Nephron (organoid): ENCODE measurements around the gene HMCES.
"Not testable (repeated sequence)": the region's sequence is repeated elsewhere in the genome, so short reads cannot be mapped to it uniquely, and the experiment has no call there.

Experiments used
- H3K27ac Mint-ChIP-seq, 3 experiments: 2 replicates each; pipeline ENCODE4 v1.8.0; 2020; ENCODE audit warnings: mixed read lengths in 3 of 3, mild to moderate bottlenecking in 2 of 3, moderate library complexity in 1 of 3
- H3K27me3 Mint-ChIP-seq: 2 replicates; pipeline ENCODE4 v1.8.0; 2021; ENCODE audit warnings: low read depth, mild to moderate bottlenecking, moderate library complexity, mixed read lengths
- H3K36me3 Mint-ChIP-seq: 2 replicates; pipeline ENCODE4 v1.8.0; 2020; ENCODE audit warnings: low read depth, mixed read lengths
- H3K4me1 Mint-ChIP-seq: 2 replicates; pipeline ENCODE4 v1.8.0; 2020; ENCODE audit warnings: mixed read lengths
- H3K4me3 Mint-ChIP-seq, 3 experiments: 2 replicates each; pipeline ENCODE4 v1.8.0; 2020; ENCODE audit warnings: mild to moderate bottlenecking in 3 of 3, mixed read lengths in 3 of 3, moderate library complexity in 2 of 3
- H3K9me3 Mint-ChIP-seq: 2 replicates; pipeline ENCODE4 v1.8.0; 2020; ENCODE audit warnings: mixed read lengths
- TF ChIP-seq, protein P1 (sequence below), 3 experiments: fragments of 200-600 bp; sonication (generic); IDR thresholded peaks; one replicate each; pipeline ENCODE4 v1.5.0; 2021; ENCODE audit warnings: antibody characterized with exemption in 3 of 3; ENCODE audit not compliant: unreplicated experiment in 3 of 3

HMCES gene

DNA sequence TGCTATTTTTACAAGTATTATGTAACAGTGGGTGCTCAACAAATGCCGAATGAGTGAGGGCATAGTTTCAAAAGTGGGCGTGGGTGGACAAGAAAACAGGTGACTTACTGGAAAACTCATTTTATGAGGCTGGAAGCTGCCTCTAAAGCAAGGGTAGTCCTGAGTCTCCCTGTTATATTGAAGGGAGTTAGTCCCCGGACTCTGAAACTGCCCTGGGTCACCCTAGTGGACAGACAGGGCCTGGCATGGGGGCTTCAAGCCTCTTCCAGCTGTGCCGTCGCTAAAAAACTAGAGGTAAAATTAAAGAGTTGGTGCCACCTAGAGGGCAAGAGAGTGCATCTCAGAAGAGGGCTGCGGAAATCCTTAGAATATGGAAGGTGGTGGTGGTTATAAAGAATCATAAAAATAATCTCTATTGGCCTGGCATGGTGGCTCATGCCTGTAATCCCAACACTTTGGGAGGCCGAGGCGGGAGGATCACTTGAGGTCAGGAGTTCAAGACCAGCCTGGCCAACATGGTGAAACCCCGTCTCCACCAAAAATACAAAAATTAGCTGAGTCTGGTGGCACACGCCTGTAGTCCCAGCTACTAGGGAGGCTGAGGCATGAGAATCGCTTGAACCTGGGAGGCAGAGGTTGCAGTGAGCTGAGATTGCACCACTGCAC, 32.9 kb upstream of the HMCES start:
- H3K36me3 Mint-ChIP-seq: not testable (repeated sequence)

DNA sequence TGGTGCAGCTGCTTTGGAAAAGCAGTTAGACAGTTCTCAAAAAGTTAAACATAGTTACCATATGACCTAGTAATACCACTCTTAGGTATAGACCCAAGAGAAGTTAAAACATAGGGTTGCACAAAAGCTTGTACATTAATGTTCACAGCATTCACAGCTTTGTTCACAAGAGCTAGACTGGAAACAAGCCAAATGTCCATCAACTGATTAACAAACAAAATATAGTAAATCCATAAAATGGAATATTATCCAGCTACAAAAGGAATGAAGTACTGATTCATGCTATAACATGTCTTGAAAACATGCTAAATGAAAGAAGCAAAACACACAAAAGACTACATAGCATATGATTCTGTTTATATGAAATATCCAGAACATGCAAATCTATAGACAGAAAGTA, 32.0 kb upstream of the HMCES start:
- Mint-ChIP-seq H3K27ac (peak overlapping the region in 1 of 3 experiments; percentile 16), H3K27me3 (no peaks in the 10 kb centered on the region), H3K4me1 (peaks cover 38% of the 10 kb centered on the region), H3K4me3 (peak overlapping the region; percentile 24 to 78 (median 70)), H3K36me3 (peaks cover 7% of the 10 kb centered on the region), H3K9me3 (no peaks in the 10 kb centered on the region)
- TF ChIP-seq, protein P1, sequence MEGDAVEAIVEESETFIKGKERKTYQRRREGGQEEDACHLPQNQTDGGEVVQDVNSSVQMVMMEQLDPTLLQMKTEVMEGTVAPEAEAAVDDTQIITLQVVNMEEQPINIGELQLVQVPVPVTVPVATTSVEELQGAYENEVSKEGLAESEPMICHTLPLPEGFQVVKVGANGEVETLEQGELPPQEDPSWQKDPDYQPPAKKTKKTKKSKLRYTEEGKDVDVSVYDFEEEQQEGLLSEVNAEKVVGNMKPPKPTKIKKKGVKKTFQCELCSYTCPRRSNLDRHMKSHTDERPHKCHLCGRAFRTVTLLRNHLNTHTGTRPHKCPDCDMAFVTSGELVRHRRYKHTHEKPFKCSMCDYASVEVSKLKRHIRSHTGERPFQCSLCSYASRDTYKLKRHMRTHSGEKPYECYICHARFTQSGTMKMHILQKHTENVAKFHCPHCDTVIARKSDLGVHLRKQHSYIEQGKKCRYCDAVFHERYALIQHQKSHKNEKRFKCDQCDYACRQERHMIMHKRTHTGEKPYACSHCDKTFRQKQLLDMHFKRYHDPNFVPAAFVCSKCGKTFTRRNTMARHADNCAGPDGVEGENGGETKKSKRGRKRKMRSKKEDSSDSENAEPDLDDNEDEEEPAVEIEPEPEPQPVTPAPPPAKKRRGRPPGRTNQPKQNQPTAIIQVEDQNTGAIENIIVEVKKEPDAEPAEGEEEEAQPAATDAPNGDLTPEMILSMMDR (IDR thresholded peaks at IDR 0.05; ENCODE audit: unreplicated experiment in 3 of 3): no peak

More for the DNA sequence above, 32.9 kb upstream of the HMCES start:
- H3K4me3 Mint-ChIP-seq: peak overlapping the region; percentile 56 to 74 (median 74)
- peaks cover 38% of the 10 kb centered on the region for H3K4me1 Mint-ChIP-seq
- TF ChIP-seq, protein P1 (IDR thresholded peaks at IDR 0.05; ENCODE audit: unreplicated experiment in 3 of 3): peak; percentile 94 to 97 (median 96)
- peak overlapping the region; percentile 16 to 50 (median 22) for H3K27ac Mint-ChIP-seq
- H3K27me3 Mint-ChIP-seq, H3K9me3 Mint-ChIP-seq: not testable (repeated sequence)

DNA sequence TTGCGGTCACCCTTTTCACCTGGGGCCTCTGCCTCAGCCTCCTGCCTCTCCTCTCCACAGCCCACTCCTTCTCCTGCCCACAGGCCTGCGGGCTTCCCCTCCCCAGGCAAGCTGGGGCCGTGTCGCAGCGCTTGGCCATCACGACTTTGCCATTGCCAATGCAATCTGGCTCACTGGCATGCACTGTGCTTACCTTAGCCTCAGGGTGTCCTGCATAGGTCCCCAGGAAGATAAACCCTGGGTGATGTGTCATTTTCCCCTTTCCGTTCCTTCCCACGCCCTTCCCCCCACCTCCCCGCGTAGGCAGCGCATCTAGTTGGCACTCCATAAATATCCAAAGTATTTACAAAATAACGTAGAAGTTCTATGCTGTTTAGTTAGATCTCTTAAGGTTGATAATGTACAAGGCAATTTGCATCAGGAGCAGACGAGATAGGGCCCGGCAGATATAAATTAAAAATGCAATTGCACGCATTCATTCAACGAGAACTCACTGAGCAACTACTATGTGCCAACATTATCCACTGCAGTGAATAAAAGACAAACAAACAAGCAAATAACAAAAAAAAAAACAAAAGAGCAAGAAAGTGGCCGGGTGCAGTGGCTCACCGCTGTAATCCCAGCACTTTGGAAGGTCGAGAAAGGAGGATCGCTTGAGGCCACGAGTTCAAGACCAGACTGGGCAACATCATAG, 30.2 kb upstream of the HMCES start:
- TF ChIP-seq, protein P1 (IDR thresholded peaks at IDR 0.05; ENCODE audit: unreplicated experiment in 3 of 3): no peak
- no peaks in the 10 kb centered on the region for H3K9me3 Mint-ChIP-seq
- peak overlapping the region; percentile 96 to 99 (median 96) for H3K27ac Mint-ChIP-seq
- H3K4me1 Mint-ChIP-seq: peaks cover 38% of the 10 kb centered on the region
- H3K36me3 Mint-ChIP-seq: peaks cover 24% of the 10 kb centered on the region
- peak overlapping the region; percentile 95 to 100 (median 96) for H3K4me3 Mint-ChIP-seq
- H3K27me3 Mint-ChIP-seq: no peaks in the 10 kb centered on the region

DNA sequence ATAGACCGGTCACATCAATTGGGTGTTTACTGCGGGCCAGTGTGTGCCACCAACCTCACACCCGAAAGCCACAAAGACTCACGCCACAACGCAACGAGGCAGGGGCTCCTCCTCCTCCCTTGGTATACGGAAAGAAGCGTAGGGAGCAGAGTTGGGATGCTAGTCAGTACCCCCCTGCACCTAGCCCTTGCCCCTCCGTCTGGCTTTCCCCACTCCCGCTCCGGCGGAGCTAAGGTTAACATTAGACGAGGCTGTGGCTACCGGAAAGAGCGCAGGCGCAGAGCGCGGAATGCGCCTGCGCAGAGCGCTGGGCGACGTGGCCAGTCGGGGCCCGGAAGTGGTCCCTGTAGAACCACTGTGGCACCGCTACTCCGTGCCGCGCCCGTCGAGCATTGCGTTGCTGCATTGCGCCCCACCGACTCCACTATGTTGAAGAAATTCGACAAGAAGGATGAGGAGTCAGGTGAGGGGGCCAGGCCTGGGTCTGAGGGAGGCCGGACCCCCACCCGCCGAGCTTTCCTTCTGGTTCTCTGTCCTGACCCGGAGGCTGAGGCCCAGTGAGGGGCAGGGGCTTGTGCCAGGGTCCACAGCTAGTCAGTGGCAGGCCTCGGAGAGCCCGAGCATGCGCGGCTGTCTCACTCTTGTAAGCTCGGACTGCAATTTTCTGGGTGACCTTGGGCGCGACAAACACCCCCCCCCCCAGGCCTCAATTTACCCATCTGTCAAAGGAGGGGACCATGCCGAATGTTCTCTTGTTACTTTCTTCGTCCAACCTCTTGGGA, 29.2 kb upstream of the HMCES start, which contains the start of gene COPG1:
Gene COPG1, plus strand, starts transcription at position 323 of the 782 bp plus-strand sequence. Its CDS starts 104 bp downstream, at position 427.
- TF ChIP-seq, protein P1 (IDR thresholded peaks at IDR 0.05; ENCODE audit: unreplicated experiment in 3 of 3): no peak
- Mint-ChIP-seq H3K27me3 (no peaks in the 10 kb centered on the region), H3K4me1 (peaks cover 38% of the 10 kb centered on the region), H3K27ac (peak within 1 kb of the TSS; percentile 96 to 99 (median 96)), H3K36me3 (peaks cover 32% of the 10 kb centered on the region), H3K9me3 (no peaks in the 10 kb centered on the region), H3K4me3 (peak within 1 kb of the TSS; percentile 95 to 100 (median 96))

DNA sequence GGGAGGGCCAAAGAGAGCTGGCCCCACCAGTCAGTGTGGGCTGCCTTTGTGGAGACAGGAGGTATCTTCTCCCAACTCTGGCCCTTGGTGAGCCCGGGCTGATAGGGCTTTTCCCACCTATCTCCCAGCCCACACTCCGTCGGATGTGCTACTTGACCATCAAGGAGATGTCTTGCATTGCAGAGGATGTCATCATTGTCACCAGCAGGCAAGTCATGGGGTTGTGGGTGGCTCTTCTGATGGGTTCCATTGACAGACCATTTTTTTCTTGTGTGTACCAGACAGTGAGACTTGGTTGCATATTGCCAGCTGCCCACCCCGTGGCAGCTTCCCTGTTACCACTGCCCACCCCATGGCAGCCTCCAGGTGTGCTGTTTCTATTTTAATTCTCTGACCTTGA, 25.9 kb upstream of the HMCES start:
- Mint-ChIP-seq H3K27me3 (no peaks in the 10 kb centered on the region), H3K27ac (no peak overlapping the region), H3K36me3 (peaks cover 61% of the 10 kb centered on the region)

More for the DNA sequence above, 25.9 kb upstream of the HMCES start:
- Mint-ChIP-seq H3K4me1 (peaks cover 24% of the 10 kb centered on the region), H3K4me3 (peak overlapping the region; percentile 38 to 64 (median 50)), H3K9me3 (no peaks in the 10 kb centered on the region)
- TF ChIP-seq, protein P1 (IDR thresholded peaks at IDR 0.05; ENCODE audit: unreplicated experiment in 3 of 3): no peak
